KMS-11 (cell line): ENCODE data around the gene SLCO1C1.
"Not testable (repeated sequence)": the region's sequence is repeated elsewhere in the genome, so short reads cannot be mapped to it uniquely, and the experiment has no call there.

Experiments
- H2AFZ ChIP-seq: fragments of 200-600 bp; sonication (generic); 2 replicates; pipeline ENCODE4 v1.6.1; 2016; ENCODE audit warnings: antibody characterized with exemption, mixed run types, low read depth
- H3K27ac ChIP-seq: fragments of 200-600 bp; sonication (generic); 2 replicates; pipeline ENCODE4 v1.6.1; 2016; ENCODE audit warnings: mild to moderate bottlenecking, mixed run types
- H3K27me3 ChIP-seq: fragments of 200-600 bp; sonication (generic); 2 replicates; pipeline ENCODE4 v1.6.1; 2017; ENCODE audit warnings: mild to moderate bottlenecking, low read depth, mixed run types, moderate library complexity; ENCODE audit not compliant: insufficient read depth
- H3K36me3 ChIP-seq: fragments of 200-600 bp; sonication (generic); 2 replicates; pipeline ENCODE4 v1.6.1; 2017; ENCODE audit warnings: mild to moderate bottlenecking, mixed run types; ENCODE audit not compliant: insufficient read depth
- H3K4me1 ChIP-seq: fragments of 200-600 bp; sonication (generic); 2 replicates; pipeline ENCODE4 v1.6.1; 2016; ENCODE audit warnings: mild to moderate bottlenecking, low read depth, mixed run types; ENCODE audit not compliant: poor library complexity, severe bottlenecking
- H3K4me2 ChIP-seq: fragments of 200-600 bp; sonication (generic); 2 replicates; pipeline ENCODE4 v1.7.0; 2016; ENCODE audit warnings: mild to moderate bottlenecking, mixed run types
- H3K4me3 ChIP-seq: fragments of 200-600 bp; sonication (generic); IDR thresholded peaks from 2 replicates; pipeline ENCODE4 v1.6.1; 2017; ENCODE audit warnings: low read depth, low read length, mixed read lengths; ENCODE audit not compliant: insufficient read depth
- H3K79me2 ChIP-seq: fragments of 200-600 bp; sonication (generic); 2 replicates; pipeline ENCODE4 v1.6.1; 2016; ENCODE audit warnings: low read depth, mixed run types; ENCODE audit not compliant: insufficient read depth
- H3K9ac ChIP-seq: fragments of 200-600 bp; sonication (generic); 2 replicates; pipeline ENCODE4 v1.6.1; 2016; ENCODE audit warnings: mild to moderate bottlenecking, mixed run types
- H4K20me1 ChIP-seq: fragments of 200-600 bp; sonication (generic); 2 replicates; pipeline ENCODE4 v1.6.1; 2016; ENCODE audit warnings: mild to moderate bottlenecking, mixed run types; ENCODE audit not compliant: insufficient read depth
- TF ChIP-seq, protein P1 (sequence below): fragments of 200-600 bp; sonication (generic); conservative IDR thresholded peaks from 2 replicates; pipeline ENCODE4 v1.6.1; 2017; ENCODE audit warnings: low read depth, mild to moderate bottlenecking, antibody characterized with exemption, low read length, moderate library complexity, mixed read lengths

Gene SLCO1C1

GRCh38 chr12:20751046-20751445 is 55.9 kb downstream of the SLCO1C1 start:
- H3K9ac ChIP-seq = no peak overlapping the region
- H3K4me2 ChIP-seq = no peak overlapping the region

GRCh38 chr12:20777420-20777819 is 82.3 kb downstream of the SLCO1C1 start:
- Histone ChIP-seq H3K4me3 (no peak overlapping the region), H3K4me2 (no peak overlapping the region), H4K20me1 (no peaks in the 10 kb centered on the region), H3K9ac (no peak overlapping the region), H3K27me3 (no peaks in the 10 kb centered on the region), H3K79me2 (no peaks in the 10 kb centered on the region), H3K27ac (no peak overlapping the region), H3K36me3 (no peaks in the 10 kb centered on the region), H3K4me1 (no peaks in the 10 kb centered on the region), H2AFZ (no peak overlapping the region)
- TF ChIP-seq, protein P1, sequence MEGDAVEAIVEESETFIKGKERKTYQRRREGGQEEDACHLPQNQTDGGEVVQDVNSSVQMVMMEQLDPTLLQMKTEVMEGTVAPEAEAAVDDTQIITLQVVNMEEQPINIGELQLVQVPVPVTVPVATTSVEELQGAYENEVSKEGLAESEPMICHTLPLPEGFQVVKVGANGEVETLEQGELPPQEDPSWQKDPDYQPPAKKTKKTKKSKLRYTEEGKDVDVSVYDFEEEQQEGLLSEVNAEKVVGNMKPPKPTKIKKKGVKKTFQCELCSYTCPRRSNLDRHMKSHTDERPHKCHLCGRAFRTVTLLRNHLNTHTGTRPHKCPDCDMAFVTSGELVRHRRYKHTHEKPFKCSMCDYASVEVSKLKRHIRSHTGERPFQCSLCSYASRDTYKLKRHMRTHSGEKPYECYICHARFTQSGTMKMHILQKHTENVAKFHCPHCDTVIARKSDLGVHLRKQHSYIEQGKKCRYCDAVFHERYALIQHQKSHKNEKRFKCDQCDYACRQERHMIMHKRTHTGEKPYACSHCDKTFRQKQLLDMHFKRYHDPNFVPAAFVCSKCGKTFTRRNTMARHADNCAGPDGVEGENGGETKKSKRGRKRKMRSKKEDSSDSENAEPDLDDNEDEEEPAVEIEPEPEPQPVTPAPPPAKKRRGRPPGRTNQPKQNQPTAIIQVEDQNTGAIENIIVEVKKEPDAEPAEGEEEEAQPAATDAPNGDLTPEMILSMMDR = no peak

More at GRCh38 chr12:20751046-20751445, 55.9 kb downstream of the SLCO1C1 start:
- Histone ChIP-seq H3K4me3 (no peak overlapping the region), H4K20me1 (no peaks in the 10 kb centered on the region), H3K27me3 (no peaks in the 10 kb centered on the region), H3K4me1 (peaks cover 22% of the 10 kb centered on the region), H3K79me2 (no peaks in the 10 kb centered on the region), H3K36me3 (no peaks in the 10 kb centered on the region), H3K27ac (no peak overlapping the region), H2AFZ (no peak overlapping the region)
- TF ChIP-seq, protein P1 = no peak

DNA sequence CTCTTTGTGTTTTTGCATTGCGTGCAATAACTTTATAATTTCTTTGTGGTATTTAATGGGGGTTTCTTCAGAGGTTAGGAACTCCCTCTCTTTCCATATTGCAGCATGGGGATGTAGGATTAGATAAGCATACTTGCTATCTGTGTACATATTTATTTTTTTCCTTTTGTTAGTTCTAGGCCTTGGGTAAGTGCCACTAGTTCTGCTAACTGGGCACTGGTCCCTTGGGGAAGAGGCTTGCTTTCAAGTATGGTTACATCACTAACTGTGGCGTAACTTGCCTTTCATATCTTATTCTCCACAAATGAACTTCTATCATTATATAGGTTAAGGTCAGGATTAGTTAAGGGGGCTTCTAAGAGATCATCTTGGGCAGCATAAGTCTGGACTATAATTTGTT is 83.8 kb downstream of the SLCO1C1 start:
- H3K4me1 ChIP-seq = no peaks in the 10 kb centered on the region
- H3K36me3 ChIP-seq = no peaks in the 10 kb centered on the region
- no peaks in the 10 kb centered on the region for H3K27me3 ChIP-seq
- H3K4me2 ChIP-seq = no peak overlapping the region
- no peaks in the 10 kb centered on the region for H3K79me2 ChIP-seq
- H3K9ac ChIP-seq = no peak overlapping the region
- H3K4me3 ChIP-seq = no peak overlapping the region
- H4K20me1 ChIP-seq = no peaks in the 10 kb centered on the region
- no peak overlapping the region for H2AFZ ChIP-seq
- TF ChIP-seq, protein P1 = no peak
- no peak overlapping the region for H3K27ac ChIP-seq

DNA sequence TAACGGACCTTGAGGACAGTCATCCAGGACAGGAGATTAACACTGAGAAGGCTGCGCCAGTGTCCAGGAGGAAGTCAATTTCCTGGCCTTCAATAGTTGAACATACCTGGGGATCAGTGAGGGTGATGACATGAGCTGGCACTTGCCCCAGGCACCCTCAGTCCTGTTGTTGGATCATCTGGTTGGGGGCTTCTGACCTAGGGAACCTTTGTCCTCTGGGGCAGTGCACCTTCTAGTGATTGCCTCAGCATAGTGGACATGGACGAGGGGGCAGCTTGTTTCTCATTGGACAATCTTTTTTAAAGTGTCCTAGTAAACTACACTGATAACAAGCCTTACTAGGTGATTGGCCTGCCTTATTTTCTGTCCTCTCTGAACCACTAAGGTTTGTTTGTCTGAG is 84.8 kb downstream of the SLCO1C1 start:
- not testable (repeated sequence) for H4K20me1 ChIP-seq, H3K27ac ChIP-seq, H3K27me3 ChIP-seq, H3K4me1 ChIP-seq, H3K36me3 ChIP-seq, H3K4me2 ChIP-seq, H2AFZ ChIP-seq, H3K9ac ChIP-seq, H3K79me2 ChIP-seq, H3K4me3 ChIP-seq

DNA sequence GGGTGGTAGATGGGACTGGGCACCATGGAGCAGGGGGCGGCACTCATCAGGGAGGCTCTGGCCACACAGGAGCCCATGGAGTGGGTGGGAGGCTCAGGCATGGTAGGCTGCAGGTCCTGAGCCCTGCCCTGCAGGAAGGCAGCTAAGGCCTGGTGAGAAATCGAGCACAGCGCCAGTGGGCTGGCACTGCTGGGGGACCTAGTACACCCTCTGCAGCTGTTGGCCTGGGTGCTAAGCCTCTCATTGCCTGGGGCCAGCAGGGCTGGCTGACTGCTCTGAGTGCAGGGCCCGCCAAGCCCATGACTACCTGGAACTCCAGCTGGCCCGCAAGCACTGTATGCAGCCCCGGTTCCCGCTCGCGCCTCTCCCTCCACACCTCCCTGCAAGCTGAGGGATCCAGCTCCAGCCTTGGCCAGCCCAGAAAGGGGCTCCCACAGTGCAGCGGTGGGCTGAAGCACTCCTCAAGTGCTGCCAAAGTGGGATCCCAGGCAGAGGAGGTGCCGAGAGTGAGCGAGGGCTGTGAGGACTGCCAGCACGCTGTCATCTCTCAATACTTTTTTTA is 88.7 kb downstream of the SLCO1C1 start:
- H3K4me2 ChIP-seq, H4K20me1 ChIP-seq, H3K4me3 ChIP-seq, H3K4me1 ChIP-seq, H3K79me2 ChIP-seq, H3K9ac ChIP-seq, H3K27me3 ChIP-seq, H2AFZ ChIP-seq, H3K36me3 ChIP-seq, H3K27ac ChIP-seq: not testable (repeated sequence)
